ENCODE results near the gene ROR1.

The ROR1 gene

DNA sequence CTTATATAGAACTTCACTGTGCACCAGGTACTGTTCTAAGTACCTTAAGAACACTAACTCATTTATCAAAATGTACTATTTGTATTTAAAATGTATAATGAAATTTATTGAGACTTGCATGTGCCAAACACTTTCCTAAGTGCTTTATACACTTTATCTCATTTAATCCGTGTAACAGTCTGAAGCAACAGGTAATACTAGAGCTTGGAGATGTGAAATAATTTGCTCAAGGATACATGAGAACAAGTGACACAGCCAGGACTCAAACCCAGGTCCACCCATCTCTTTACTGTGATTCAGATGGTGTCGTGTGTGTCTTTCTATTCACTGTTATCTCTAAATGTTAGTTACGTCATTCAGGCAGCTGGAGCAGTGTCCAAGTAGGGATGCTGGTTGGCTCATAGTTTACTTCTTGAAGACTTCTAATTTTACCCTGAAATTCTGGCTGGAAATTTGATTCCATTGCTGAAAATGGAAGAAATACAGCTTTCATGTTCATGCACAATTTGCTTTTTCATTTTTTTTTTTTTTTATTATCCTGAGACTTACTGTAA lies 259.9 kb downstream of the ROR1 start:
- H3K4me2 ChIP-seq (ENCODE audit: low read length, poor library complexity, severe bottlenecking) = no peak overlapping the region
- peaks cover 5% of the 10 kb centered on the region for H3K79me1 ChIP-seq (replicated peaks; ENCODE audit: low read length, poor library complexity, severe bottlenecking)
- no peak overlapping the region for H3K18ac ChIP-seq (ENCODE audit: low read depth in 1 of 2, low read length in 2 of 2)
- H3K14ac ChIP-seq (ENCODE audit: low read length in 2 of 2) = no peak overlapping the region
- no peak overlapping the region for H3K4me3 ChIP-seq (ENCODE audit: insufficient read depth in 1 of 2, low read depth in 1 of 2, low read length in 2 of 2)
- H2BK5ac ChIP-seq (ENCODE audit: low read depth, low read length, poor library complexity, severe bottlenecking) = no peak overlapping the region
- H3K9ac ChIP-seq (ENCODE audit: low read length) = peak overlapping the region; percentile 9
- H2BK120ac ChIP-seq (ENCODE audit: low read depth, low read length) = no peak overlapping the region
- no peak overlapping the region for H2BK15ac ChIP-seq (ENCODE audit: low read depth, poor library complexity, severe bottlenecking)
- H3K4ac ChIP-seq (ENCODE audit: low read depth in 1 of 2, low read length in 2 of 2) = no peak overlapping the region
- H3K27me3 ChIP-seq (ENCODE audit: control insufficient read depth in 1 of 2, insufficient read depth in 1 of 2, low read length in 2 of 2) = no peaks in the 10 kb centered on the region
- no peak overlapping the region for H4K91ac ChIP-seq (ENCODE audit: low read length)
- H2AFZ ChIP-seq (ENCODE audit: low read depth, low read length) = no peak overlapping the region
- 70% methylated on average over 3 of the region's 3 CpGs for WGBS
- no peak overlapping the region for H2BK12ac ChIP-seq (ENCODE audit: low read length in 2 of 2)
- no peak overlapping the region for H2AK5ac ChIP-seq (ENCODE audit: low read length, severe bottlenecking)
- H3K23ac ChIP-seq (ENCODE audit: low read length in 2 of 2) = no peak overlapping the region
- DNase-seq = peak; percentile 71
- peaks cover 8% of the 10 kb centered on the region for H3K4me1 ChIP-seq (ENCODE audit: control insufficient read depth, insufficient read depth, low read depth, low read length)
- no peaks in the 10 kb centered on the region for H3K36me3 ChIP-seq (ENCODE audit: control insufficient read depth in 1 of 2, insufficient read depth in 2 of 2, low read depth in 1 of 2, low read length in 2 of 2)
- H3K9me3 ChIP-seq (ENCODE audit: control insufficient read depth, low read length) = peaks cover 4% of the 10 kb centered on the region
- no peak overlapping the region for H4K8ac ChIP-seq (ENCODE audit: low read length)
- H3K27ac ChIP-seq (ENCODE audit: low read length, poor library complexity, severe bottlenecking) = no peak overlapping the region

DNA sequence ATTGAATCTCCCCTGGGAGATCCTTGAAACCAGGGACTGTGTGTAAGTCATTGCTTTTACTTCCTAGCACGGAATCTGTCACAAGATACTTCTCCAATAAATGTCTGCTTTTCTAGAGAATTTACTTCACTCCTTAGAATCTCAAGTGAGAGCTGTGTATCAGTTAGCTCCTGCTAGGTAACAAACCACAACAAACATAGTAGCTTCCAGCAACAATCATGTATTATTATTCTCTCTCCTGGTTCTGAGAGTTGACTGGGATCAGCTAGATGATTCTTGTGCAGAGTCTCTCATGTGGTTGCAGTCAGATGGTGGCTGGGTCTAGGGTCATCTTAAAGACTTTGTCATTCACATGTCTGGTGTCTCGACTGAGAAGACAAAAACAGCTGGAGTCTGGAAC lies 262.7 kb downstream of the ROR1 start:
- H2BK12ac ChIP-seq (ENCODE audit: low read length in 2 of 2) = no peak overlapping the region
- no peak for DNase-seq
- no peaks in the 10 kb centered on the region for H3K36me3 ChIP-seq (ENCODE audit: control insufficient read depth in 1 of 2, insufficient read depth in 2 of 2, low read depth in 1 of 2, low read length in 2 of 2)
- no peak overlapping the region for H3K4me3 ChIP-seq (ENCODE audit: insufficient read depth in 1 of 2, low read depth in 1 of 2, low read length in 2 of 2)
- H2AK5ac ChIP-seq (ENCODE audit: low read length, severe bottlenecking) = no peak overlapping the region
- H3K27me3 ChIP-seq (ENCODE audit: control insufficient read depth in 1 of 2, insufficient read depth in 1 of 2, low read length in 2 of 2) = no peaks in the 10 kb centered on the region
- no peak overlapping the region for H3K4ac ChIP-seq (ENCODE audit: low read depth in 1 of 2, low read length in 2 of 2)
- H3K9me3 ChIP-seq (ENCODE audit: control insufficient read depth, low read length) = peaks cover 4% of the 10 kb centered on the region
- 83% methylated on average over 2 of the region's 2 CpGs for WGBS
- H3K27ac ChIP-seq (ENCODE audit: low read length, poor library complexity, severe bottlenecking) = no peak overlapping the region
- H4K91ac ChIP-seq (ENCODE audit: low read length) = no peak overlapping the region
- peaks cover 4% of the 10 kb centered on the region for H3K4me1 ChIP-seq (ENCODE audit: control insufficient read depth, insufficient read depth, low read depth, low read length)
- H4K8ac ChIP-seq (ENCODE audit: low read length) = no peak overlapping the region
- no peak overlapping the region for H2BK15ac ChIP-seq (ENCODE audit: low read depth, poor library complexity, severe bottlenecking)
- no peak overlapping the region for H3K14ac ChIP-seq (ENCODE audit: low read length in 2 of 2)
- H3K9ac ChIP-seq (ENCODE audit: low read length) = no peak overlapping the region
- no peak overlapping the region for H3K4me2 ChIP-seq (ENCODE audit: low read length, poor library complexity, severe bottlenecking)
- H2BK5ac ChIP-seq (ENCODE audit: low read depth, low read length, poor library complexity, severe bottlenecking) = no peak overlapping the region
- peak overlapping the region in 1 of 2 experiments; percentile 29 for H3K18ac ChIP-seq (ENCODE audit: low read depth in 1 of 2, low read length in 2 of 2)
- no peak overlapping the region for H2AFZ ChIP-seq (ENCODE audit: low read depth, low read length)
- H3K23ac ChIP-seq (ENCODE audit: low read length in 2 of 2) = no peak overlapping the region
- no peak overlapping the region for H2BK120ac ChIP-seq (ENCODE audit: low read depth, low read length)
- peaks cover 4% of the 10 kb centered on the region for H3K79me1 ChIP-seq (replicated peaks; ENCODE audit: low read length, poor library complexity, severe bottlenecking)

GRCh38 chr1:64038119-64038518 lies 264.3 kb downstream of the ROR1 start:
- Histone ChIP-seq H2BK15ac (ENCODE audit: low read depth, poor library complexity, severe bottlenecking) (no peak overlapping the region), H2BK12ac (ENCODE audit: low read length in 2 of 2) (peak overlapping the region in 1 of 2 experiments; percentile 83), H3K27me3 (ENCODE audit: control insufficient read depth in 1 of 2, insufficient read depth in 1 of 2, low read length in 2 of 2) (no peaks in the 10 kb centered on the region), H3K9ac (ENCODE audit: low read length) (no peak overlapping the region), H3K23ac (ENCODE audit: low read length in 2 of 2) (no peak overlapping the region), H2BK5ac (ENCODE audit: low read depth, low read length, poor library complexity, severe bottlenecking) (no peak overlapping the region), H2AFZ (ENCODE audit: low read depth, low read length) (no peak overlapping the region), H3K4ac (ENCODE audit: low read depth in 1 of 2, low read length in 2 of 2) (peak overlapping the region in 1 of 2 experiments; percentile 73), H3K4me2 (ENCODE audit: low read length, poor library complexity, severe bottlenecking) (peak overlapping the region; percentile 3), H2BK120ac (ENCODE audit: low read depth, low read length) (no peak overlapping the region), H2AK5ac (ENCODE audit: low read length, severe bottlenecking) (peak overlapping the region; percentile 83), H3K4me1 (ENCODE audit: control insufficient read depth, insufficient read depth, low read depth, low read length) (peaks cover 8% of the 10 kb centered on the region), H4K91ac (ENCODE audit: low read length) (no peak overlapping the region), H3K27ac (ENCODE audit: low read length, poor library complexity, severe bottlenecking) (no peak overlapping the region), H3K18ac (ENCODE audit: low read depth in 1 of 2, low read length in 2 of 2) (peak overlapping the region; percentile 35 to 77), H3K9me3 (ENCODE audit: control insufficient read depth, low read length) (peaks cover 4% of the 10 kb centered on the region), H4K8ac (ENCODE audit: low read length) (no peak overlapping the region), H3K4me3 (ENCODE audit: insufficient read depth in 1 of 2, low read depth in 1 of 2, low read length in 2 of 2) (no peak overlapping the region), H3K36me3 (ENCODE audit: control insufficient read depth in 1 of 2, insufficient read depth in 2 of 2, low read depth in 1 of 2, low read length in 2 of 2) (no peaks in the 10 kb centered on the region), H3K14ac (ENCODE audit: low read length in 2 of 2) (peak overlapping the region in 1 of 2 experiments; percentile 89), H3K79me1 (replicated peaks; ENCODE audit: low read length, poor library complexity, severe bottlenecking) (peaks cover 4% of the 10 kb centered on the region)
- WGBS = 32% methylated on average over 4 of the region's 4 CpGs
- no peak for DNase-seq

DNA sequence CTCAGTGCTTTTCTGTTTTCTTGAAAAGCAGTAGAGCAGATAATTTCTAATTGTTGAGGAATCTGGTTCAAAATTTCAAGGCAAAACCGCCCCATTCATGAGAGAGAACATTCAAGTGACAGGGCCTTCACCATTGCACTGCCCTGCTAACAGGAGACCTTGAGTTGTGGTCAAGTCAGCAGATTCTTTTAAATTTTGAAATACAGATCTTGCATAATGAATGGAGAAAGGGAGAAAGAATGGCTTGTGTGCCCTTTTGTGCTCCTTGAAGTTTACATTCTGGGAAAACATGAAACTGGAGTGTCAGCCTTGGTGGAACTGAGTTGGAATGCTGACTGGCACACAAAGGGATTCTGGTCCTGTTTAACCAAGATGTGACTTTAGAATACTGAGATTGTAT lies 265.1 kb downstream of the ROR1 start:
- Histone ChIP-seq H4K8ac (ENCODE audit: low read length) (no peak overlapping the region), H2BK5ac (ENCODE audit: low read depth, low read length, poor library complexity, severe bottlenecking) (no peak overlapping the region), H3K27me3 (ENCODE audit: control insufficient read depth in 1 of 2, insufficient read depth in 1 of 2, low read length in 2 of 2) (no peaks in the 10 kb centered on the region), H3K4me1 (ENCODE audit: control insufficient read depth, insufficient read depth, low read depth, low read length) (peaks cover 9% of the 10 kb centered on the region), H3K4ac (ENCODE audit: low read depth in 1 of 2, low read length in 2 of 2) (no peak overlapping the region), H2AK5ac (ENCODE audit: low read length, severe bottlenecking) (no peak overlapping the region), H3K27ac (ENCODE audit: low read length, poor library complexity, severe bottlenecking) (peak overlapping the region; percentile 88), H3K9me3 (ENCODE audit: control insufficient read depth, low read length) (peaks cover 4% of the 10 kb centered on the region), H2AFZ (ENCODE audit: low read depth, low read length) (no peak overlapping the region), H2BK12ac (ENCODE audit: low read length in 2 of 2) (no peak overlapping the region), H2BK120ac (ENCODE audit: low read depth, low read length) (no peak overlapping the region), H4K91ac (ENCODE audit: low read length) (no peak overlapping the region), H3K23ac (ENCODE audit: low read length in 2 of 2) (no peak overlapping the region), H3K14ac (ENCODE audit: low read length in 2 of 2) (no peak overlapping the region), H3K36me3 (ENCODE audit: control insufficient read depth in 1 of 2, insufficient read depth in 2 of 2, low read depth in 1 of 2, low read length in 2 of 2) (no peaks in the 10 kb centered on the region), H3K4me3 (ENCODE audit: insufficient read depth in 1 of 2, low read depth in 1 of 2, low read length in 2 of 2) (no peak overlapping the region), H2BK15ac (ENCODE audit: low read depth, poor library complexity, severe bottlenecking) (no peak overlapping the region), H3K18ac (ENCODE audit: low read depth in 1 of 2, low read length in 2 of 2) (peak overlapping the region in 1 of 2 experiments; percentile 42), H3K4me2 (ENCODE audit: low read length, poor library complexity, severe bottlenecking) (no peak overlapping the region), H3K9ac (ENCODE audit: low read length) (peak overlapping the region; percentile 61), H3K79me1 (replicated peaks; ENCODE audit: low read length, poor library complexity, severe bottlenecking) (peaks cover 4% of the 10 kb centered on the region)
- DNase-seq = peak; percentile 82
- WGBS = 100% methylated on average over 1 of the region's 1 CpG
